Muscle layer of colon (tissue), 2 donors: ENCODE measurements around the gene CCDC187.

ENCODE experiments used
- H3K27ac ChIP-seq: one replicate; pipeline ENCODE4 v1.7.0; 2013; ENCODE audit warnings: low read depth, mild to moderate bottlenecking, low read length, moderate library complexity
- H3K27me3 ChIP-seq, 2 donors: one replicate each; pipeline ENCODE4 v1.7.0; 2013; ENCODE audit warnings: low read length in 2 of 2, mild to moderate bottlenecking in 2 of 2; ENCODE audit not compliant: insufficient read depth in 2 of 2, control insufficient read depth in 1 of 2
- H3K36me3 ChIP-seq: one replicate; pipeline ENCODE4 v1.7.0; 2013; ENCODE audit warnings: mild to moderate bottlenecking, low read length; ENCODE audit not compliant: insufficient read depth
- H3K4me1 ChIP-seq: one replicate; pipeline ENCODE4 v1.7.0; 2013; ENCODE audit warnings: mild to moderate bottlenecking, low read length; ENCODE audit not compliant: insufficient read depth
- H3K4me3 ChIP-seq, 2 donors: one replicate each; pipeline ENCODE4 v1.7.0; 2013; ENCODE audit warnings: low read length in 2 of 2, low read depth in 1 of 2, mild to moderate bottlenecking in 1 of 2, moderate library complexity in 1 of 2
- H3K9ac ChIP-seq: one replicate; pipeline ENCODE4 v1.7.0; 2013; ENCODE audit warnings: low read length
- H3K9me3 ChIP-seq: one replicate; pipeline ENCODE4 v1.7.0; 2013; ENCODE audit warnings: mild to moderate bottlenecking, low read length
- donor health status: abdominal sarcoma.
- donor health status: Adenocarcinoma of cecum.

The CCDC187 gene

GRCh38 chr9:136292026-136292538 lies 11.8 kb downstream of the CCDC187 start:
- no peaks in the 10 kb centered on the region for H3K9me3 ChIP-seq
- H3K27me3 ChIP-seq: peaks cover 0 to 40% of the 10 kb centered on the region in 2 donors
- H3K9ac ChIP-seq: no peak overlapping the region
- H3K36me3 ChIP-seq: no peaks in the 10 kb centered on the region
- H3K4me1 ChIP-seq: no peaks in the 10 kb centered on the region
- H3K27ac ChIP-seq: no peak overlapping the region
- H3K4me3 ChIP-seq: no peak overlapping the region

DNA sequence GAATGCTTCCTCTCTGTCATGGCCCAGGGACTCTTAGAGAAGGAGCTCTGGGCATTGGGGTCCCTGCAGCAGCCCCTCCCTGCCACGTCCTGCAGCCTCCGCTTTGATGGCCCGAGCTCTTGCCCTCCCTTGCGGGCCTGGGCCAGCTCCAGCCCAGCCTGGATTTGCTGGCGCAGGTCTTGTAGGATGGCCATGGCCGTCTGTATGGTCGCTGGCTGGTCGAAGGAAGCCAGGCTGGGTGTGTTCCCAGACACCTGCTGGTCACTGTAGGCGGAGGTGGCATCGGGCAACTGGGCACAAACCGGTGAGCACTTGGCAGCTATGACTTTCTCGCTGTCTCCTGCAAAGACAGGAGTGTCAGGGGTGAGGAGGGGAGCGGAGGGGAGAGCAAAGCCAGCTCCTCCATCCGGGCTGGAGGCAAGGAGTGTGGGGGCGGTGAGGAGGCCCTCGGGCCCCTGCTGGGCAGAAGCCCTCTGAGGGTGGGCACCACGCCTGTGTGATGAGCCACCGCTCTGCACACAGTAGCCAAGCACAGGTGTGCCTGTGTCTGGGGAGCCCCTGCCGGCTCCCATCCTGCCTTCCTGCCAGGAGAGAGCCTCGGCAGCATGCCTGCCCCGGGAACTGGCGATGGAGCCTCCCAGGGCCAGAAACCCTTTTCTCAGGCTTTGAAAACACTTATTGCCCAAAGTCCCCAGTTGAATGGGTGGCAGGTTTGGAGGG lies 12.4 kb downstream of the CCDC187 start:
- no peak overlapping the region for H3K4me3 ChIP-seq
- no peak overlapping the region for H3K9ac ChIP-seq
- no peaks in the 10 kb centered on the region for H3K4me1 ChIP-seq
- no peaks in the 10 kb centered on the region for H3K9me3 ChIP-seq
- no peak overlapping the region for H3K27ac ChIP-seq
- H3K27me3 ChIP-seq: peaks cover 0 to 43% of the 10 kb centered on the region in 2 donors
- no peaks in the 10 kb centered on the region for H3K36me3 ChIP-seq

- Histone ChIP-seq H3K9ac (no peak overlapping the region), H3K27me3 (peaks cover 0 to 42% of the 10 kb centered on the region in 2 donors)
Observed at GRCh38 chr9:136290508-136291000, 13.3 kb downstream of the CCDC187 start.

DNA sequence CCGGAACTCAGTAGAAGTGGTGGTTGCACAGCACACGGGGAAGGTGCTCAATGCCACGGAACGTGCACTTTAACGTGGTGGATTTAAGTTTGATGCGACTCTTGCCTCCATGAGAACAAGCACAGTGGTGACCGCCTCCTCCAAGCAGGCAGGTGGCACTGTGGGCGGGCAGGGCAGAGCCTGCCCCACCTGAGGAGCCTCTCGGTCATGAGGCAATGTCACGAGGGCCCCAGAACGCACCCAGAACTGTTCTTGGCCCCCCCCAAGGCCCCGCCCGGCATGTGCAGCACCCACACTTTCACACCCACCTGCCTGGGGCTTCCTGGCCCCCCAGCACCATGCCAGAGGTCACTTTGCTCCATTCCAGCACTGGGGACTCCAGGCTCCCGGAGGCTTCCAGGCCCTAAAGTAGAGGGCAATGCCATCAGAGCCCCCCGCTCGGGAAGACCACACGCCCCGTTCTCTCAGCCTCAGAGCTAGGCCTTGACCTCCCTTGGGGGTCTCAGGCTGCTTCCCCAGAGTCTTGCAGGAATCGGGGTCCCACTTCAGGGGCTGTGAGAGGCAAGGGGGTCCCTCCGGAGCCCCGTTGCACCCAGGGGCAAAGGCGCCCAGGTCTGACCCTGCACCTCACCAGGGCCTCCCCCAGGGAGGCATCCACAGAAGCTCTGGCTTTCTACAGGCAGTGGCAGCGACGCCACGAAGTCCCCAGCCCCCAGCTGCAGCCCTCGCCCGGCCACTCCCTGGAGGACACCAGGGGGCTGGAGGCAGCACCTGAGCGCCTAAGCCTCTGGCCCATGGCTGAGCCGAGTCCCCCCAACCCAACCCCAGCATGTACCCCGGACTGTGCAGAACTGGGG lies 14.0 kb downstream of the CCDC187 start:
- Histone ChIP-seq H3K27ac (no peak overlapping the region), H3K36me3 (no peaks in the 10 kb centered on the region), H3K9me3 (no peaks in the 10 kb centered on the region), H3K4me1 (no peaks in the 10 kb centered on the region), H3K27me3 (peaks cover 0 to 45% of the 10 kb centered on the region in 2 donors), H3K9ac (no peak overlapping the region), H3K4me3 (no peak overlapping the region)

More at GRCh38 chr9:136290508-136291000, 13.3 kb downstream of the CCDC187 start:
- Histone ChIP-seq H3K27ac (no peak overlapping the region), H3K9me3 (no peaks in the 10 kb centered on the region), H3K36me3 (no peaks in the 10 kb centered on the region), H3K4me3 (no peak overlapping the region), H3K4me1 (no peaks in the 10 kb centered on the region)

DNA sequence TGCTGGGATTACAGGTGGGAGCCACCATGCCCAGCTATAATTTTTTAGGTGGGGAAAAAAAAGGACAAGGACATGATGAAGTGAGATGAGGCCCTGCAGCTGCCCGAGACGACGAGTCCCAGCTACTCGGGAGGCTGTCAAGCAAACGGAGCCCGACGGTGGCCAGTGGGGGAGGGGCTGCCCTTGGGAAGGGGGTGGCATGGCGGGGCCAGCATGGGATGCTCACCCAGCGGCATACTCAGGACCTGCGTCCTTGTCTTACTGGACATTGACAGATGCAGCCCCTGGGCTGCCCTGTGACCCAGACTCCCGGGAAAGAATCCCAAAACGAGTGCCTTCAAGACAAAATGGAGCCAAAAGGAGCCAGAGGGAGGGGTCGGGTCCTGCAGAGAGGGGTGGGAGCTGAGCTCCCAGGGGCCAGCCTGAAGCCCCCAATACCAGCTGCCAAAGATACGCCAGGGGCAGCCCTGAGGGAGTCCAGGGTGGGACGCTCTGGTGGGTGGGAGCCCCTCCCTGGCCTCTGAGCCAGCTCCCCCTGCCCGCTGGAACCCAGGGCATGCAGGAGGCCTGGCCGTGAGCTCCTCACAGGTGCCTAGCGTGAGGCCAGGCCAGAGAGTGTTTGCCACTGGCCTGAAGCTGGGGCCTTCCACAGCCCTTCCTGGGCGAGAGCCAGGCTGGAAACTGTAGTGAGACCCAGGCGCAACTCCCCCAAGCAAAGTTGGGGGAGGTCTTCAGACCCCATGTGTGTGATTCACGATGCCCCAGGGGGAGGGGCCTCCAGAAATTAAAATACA lies 15.7 kb downstream of the CCDC187 start:
- H3K36me3 ChIP-seq: no peaks in the 10 kb centered on the region
- no peak overlapping the region for H3K27ac ChIP-seq
- H3K4me1 ChIP-seq: no peaks in the 10 kb centered on the region
- H3K4me3 ChIP-seq: no peak overlapping the region
- H3K27me3 ChIP-seq: peaks cover 0 to 58% of the 10 kb centered on the region in 2 donors
- H3K9ac ChIP-seq: no peak overlapping the region
- H3K9me3 ChIP-seq: no peaks in the 10 kb centered on the region

DNA sequence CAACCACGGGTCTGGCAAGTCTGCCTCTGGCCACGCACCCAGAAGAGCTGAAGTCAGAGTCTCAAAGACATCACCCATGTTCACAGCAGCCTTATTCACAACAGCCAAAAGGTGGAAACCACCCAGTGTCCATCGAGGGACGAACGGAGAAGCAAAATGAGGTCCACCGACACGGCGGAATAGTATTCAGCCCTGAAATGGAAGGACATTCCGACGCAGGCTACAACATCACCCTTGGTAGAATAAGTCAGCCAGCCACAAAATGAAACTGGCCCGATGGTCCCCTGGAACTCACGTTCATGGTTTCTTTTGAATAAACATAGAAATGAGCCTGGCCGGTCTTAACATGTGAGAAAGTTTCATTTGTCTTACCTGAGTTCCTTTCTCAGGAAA lies 16.9 kb downstream of the CCDC187 start:
- H3K27ac ChIP-seq: no peak overlapping the region
- H3K27me3 ChIP-seq: peaks cover 0 to 64% of the 10 kb centered on the region in 2 donors
- no peaks in the 10 kb centered on the region for H3K4me1 ChIP-seq
- H3K36me3 ChIP-seq: no peaks in the 10 kb centered on the region
- H3K9me3 ChIP-seq: no peaks in the 10 kb centered on the region
- H3K4me3 ChIP-seq: no peak overlapping the region
- H3K9ac ChIP-seq: no peak overlapping the region

DNA sequence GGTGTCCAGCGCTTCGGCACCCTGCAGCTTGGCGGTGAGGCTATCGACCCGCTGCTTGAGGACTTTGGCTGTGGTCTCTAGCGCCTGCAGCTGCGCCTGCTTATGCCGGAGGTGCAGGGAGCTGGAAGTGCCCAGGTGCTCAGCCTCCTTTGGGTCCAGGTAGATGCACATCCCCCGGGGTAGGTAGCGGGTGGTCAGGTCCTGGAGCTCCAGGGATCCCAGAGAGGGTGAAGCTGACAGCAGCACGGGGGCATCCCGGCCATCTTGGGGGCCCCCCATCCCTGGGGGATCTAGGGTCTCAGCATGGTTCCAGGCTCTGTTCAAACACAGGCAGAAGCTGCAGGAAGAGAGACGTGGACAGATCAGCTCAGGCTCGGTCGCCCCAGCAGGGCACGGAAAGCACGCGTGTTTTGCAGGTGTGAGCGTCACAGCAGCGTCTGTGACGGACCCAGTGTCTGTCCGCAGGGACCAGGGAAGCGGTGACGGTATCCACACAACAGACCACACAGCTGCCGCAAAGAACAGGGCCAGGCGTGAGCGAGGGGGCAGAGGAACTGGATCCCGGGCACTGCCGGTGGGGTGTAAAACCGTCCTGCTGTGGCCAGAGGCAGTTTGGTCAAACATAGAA lies 17.4 kb downstream of the CCDC187 start:
- no peak overlapping the region for H3K9ac ChIP-seq
- H3K9me3 ChIP-seq: no peaks in the 10 kb centered on the region
- H3K4me1 ChIP-seq: no peaks in the 10 kb centered on the region
- no peak overlapping the region for H3K27ac ChIP-seq
- peaks cover 0 to 70% of the 10 kb centered on the region in 2 donors for H3K27me3 ChIP-seq
- H3K36me3 ChIP-seq: no peaks in the 10 kb centered on the region
- H3K4me3 ChIP-seq: no peak overlapping the region

DNA sequence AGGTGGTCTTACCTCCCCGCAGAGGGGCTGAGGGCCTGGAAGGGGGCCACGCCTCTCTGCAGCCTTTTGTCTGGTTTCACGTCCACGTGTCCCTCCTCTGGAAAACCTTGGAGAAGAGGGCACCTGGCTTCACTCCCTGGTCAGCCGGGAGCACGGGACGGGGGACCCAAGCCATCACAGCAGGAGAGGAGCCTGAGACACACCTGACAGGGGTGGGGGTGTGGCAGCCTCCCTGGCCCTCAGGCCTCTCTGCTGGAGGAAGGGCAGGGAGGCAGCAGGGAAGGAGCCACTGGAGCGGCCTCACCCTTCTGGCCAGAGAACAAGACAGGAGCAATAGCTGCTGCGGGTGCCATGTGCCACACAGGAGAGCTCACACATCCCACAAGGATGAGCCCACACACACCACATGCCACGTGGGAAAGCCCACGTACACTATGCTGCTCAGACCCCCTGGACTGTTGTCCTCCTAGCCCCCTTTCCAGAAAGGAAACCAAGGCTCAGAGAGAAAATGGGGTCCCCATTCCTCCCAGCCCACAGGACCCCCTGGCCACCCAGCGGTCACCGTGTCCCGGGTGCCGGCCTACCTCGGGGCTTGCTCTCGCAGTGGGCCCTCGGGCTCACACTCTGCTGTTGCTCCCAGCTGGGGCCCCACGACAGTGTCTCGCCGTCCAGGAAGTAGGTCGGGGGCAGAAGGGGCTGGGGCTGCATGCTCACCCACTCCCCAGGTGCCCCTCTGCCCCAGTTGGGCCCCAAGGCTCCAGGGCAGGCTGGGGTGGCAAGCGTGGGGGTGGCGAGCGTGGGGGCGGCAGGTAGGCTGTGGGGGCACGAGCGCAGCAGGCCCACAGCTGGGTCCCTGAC lies 18.2 kb downstream of the CCDC187 start:
- Histone ChIP-seq H3K4me3 (no peak overlapping the region), H3K36me3 (no peaks in the 10 kb centered on the region), H3K27ac (no peak overlapping the region), H3K9me3 (no peaks in the 10 kb centered on the region), H3K4me1 (no peaks in the 10 kb centered on the region), H3K9ac (no peak overlapping the region), H3K27me3 (peaks cover 0 to 72% of the 10 kb centered on the region in 2 donors)

DNA sequence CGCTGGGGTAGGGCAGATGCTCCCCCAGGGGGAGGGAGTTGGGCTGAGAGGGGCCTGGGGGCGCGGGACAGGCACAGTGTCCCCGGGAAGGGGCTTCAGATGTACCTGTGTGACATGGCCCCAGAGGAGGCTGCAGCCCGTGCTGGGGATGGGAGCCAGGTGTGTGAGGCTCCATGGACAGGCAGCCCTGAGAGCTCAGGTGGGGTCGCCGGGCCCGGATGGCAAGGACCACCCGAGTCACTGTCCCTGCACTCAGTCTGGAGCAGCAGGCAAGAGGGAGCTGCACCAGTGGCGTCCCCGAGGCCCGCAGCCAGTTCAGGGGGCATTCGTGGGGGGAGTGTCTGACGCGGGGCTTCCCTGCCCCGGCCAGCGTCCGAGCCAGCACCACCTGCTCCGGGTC lies 18.9 kb downstream of the CCDC187 start:
- Histone ChIP-seq H3K36me3 (no peaks in the 10 kb centered on the region), H3K9me3 (no peaks in the 10 kb centered on the region), H3K4me1 (no peaks in the 10 kb centered on the region), H3K27me3 (peaks cover 0 to 70% of the 10 kb centered on the region in 2 donors), H3K27ac (no peak overlapping the region), H3K9ac (no peak overlapping the region), H3K4me3 (no peak overlapping the region)

DNA sequence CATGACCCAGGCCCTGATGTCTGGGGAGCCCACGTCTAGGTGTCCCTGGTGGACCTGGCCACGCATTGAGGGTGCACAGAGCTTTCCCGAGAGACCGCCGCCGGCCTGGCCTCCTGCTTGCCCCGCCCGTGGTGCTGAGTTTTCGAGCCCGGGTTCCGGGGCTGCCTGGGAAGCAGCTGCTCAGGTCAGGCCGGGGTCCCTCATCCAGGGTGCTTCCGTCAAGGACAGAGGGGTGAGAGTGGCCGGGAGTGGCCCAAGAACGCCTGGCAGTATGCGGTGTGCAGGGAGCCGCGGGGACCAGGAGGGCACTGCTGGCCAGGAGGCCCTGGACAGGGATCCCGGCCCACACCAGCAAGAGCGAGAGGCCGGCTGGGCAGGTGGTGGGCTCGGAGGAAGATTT lies 19.6 kb downstream of the CCDC187 start:
- peaks cover 0 to 68% of the 10 kb centered on the region in 2 donors for H3K27me3 ChIP-seq
- H3K36me3 ChIP-seq: no peaks in the 10 kb centered on the region
- H3K9ac ChIP-seq: no peak overlapping the region
- H3K4me1 ChIP-seq: no peaks in the 10 kb centered on the region
- no peak overlapping the region for H3K4me3 ChIP-seq
- H3K9me3 ChIP-seq: no peaks in the 10 kb centered on the region
- no peak overlapping the region for H3K27ac ChIP-seq
